Loucy (cell line): ENCODE results near the gene SLC39A13.

Source experiments
- H2AFZ ChIP-seq: fragments of 200-600 bp; sonication (generic); 2 replicates; pipeline ENCODE4 v1.6.0; 2016; ENCODE audit warnings: antibody characterized with exemption, mild to moderate bottlenecking, low read length, moderate library complexity
- H3F3A ChIP-seq: fragments of 200-600 bp; 2 replicates; pipeline ENCODE4 v1.6.0; 2016; ENCODE audit warnings: antibody characterized with exemption, low read depth, mild to moderate bottlenecking
- H3K27me3 ChIP-seq: fragments of 200-600 bp; sonication (generic); 2 replicates; pipeline ENCODE4 v1.6.1; 2014; ENCODE audit warnings: low read length, mild to moderate bottlenecking; ENCODE audit not compliant: insufficient read depth, poor library complexity, severe bottlenecking
- H3K36me3 ChIP-seq: fragments of 200-600 bp; sonication (generic); 2 replicates; pipeline ENCODE4 v1.6.1; 2016; ENCODE audit warnings: low read length; ENCODE audit not compliant: insufficient read depth
- H3K4me1 ChIP-seq: fragments of 200-600 bp; sonication (generic); 2 replicates; pipeline ENCODE4 v1.5.1; 2014; ENCODE audit warnings: low read length, mild to moderate bottlenecking; ENCODE audit not compliant: insufficient read depth, poor library complexity, severe bottlenecking
- H3K4me2 ChIP-seq: fragments of 200-600 bp; sonication (generic); 2 replicates; pipeline ENCODE4 v1.6.0; 2014; ENCODE audit warnings: antibody characterized with exemption, low read length, low read depth, mild to moderate bottlenecking; ENCODE audit not compliant: poor library complexity, severe bottlenecking
- H3K4me3 ChIP-seq: fragments of 200-600 bp; sonication (generic); 2 replicates; pipeline ENCODE4 v1.5.1; 2014; ENCODE audit warnings: low read length, mild to moderate bottlenecking, mixed read lengths; ENCODE audit not compliant: poor library complexity, severe bottlenecking
- H3K79me2 ChIP-seq: fragments of 200-600 bp; sonication (generic); 2 replicates; pipeline ENCODE4 v1.6.1; 2014; ENCODE audit warnings: low read length; ENCODE audit not compliant: insufficient read depth
- H3K9ac ChIP-seq: fragments of 200-600 bp; sonication (generic); 2 replicates; pipeline ENCODE4 v1.6.0; 2014; ENCODE audit warnings: mild to moderate bottlenecking, low read depth, low read length, moderate library complexity; ENCODE audit not compliant: poor library complexity, severe bottlenecking
- H3K9me2 ChIP-seq: fragments of 200-600 bp; sonication (generic); replicated peaks from 2 replicates; pipeline ENCODE4 v1.6.1; 2016; ENCODE audit warnings: low read depth, low read length, mixed read lengths
- H3K9me3 ChIP-seq: fragments of 200-600 bp; sonication (generic); 2 replicates; pipeline ENCODE4 v1.6.1; 2014; ENCODE audit warnings: mild to moderate bottlenecking, antibody characterized with exemption, low read length, low read depth; ENCODE audit not compliant: insufficient read depth
- H4K20me1 ChIP-seq: fragments of 200-600 bp; sonication (generic); 2 replicates; pipeline ENCODE4 v1.6.0; 2014; ENCODE audit warnings: antibody characterized with exemption, low read length, mild to moderate bottlenecking; ENCODE audit not compliant: insufficient read depth, poor library complexity, severe bottlenecking
- EZH2phosphoT487 ChIP-seq: fragments of 200-600 bp; IDR thresholded peaks from 2 replicates; pipeline ENCODE4 v1.6.1; 2018; ENCODE audit warnings: antibody characterized with exemption, mild to moderate bottlenecking, moderate library complexity, borderline replicate concordance
- TF ChIP-seq, protein P1 (sequence below): fragments of 200-600 bp; sonication (generic); conservative IDR thresholded peaks from 2 replicates; pipeline ENCODE4 v1.5.1; 2014; ENCODE audit warnings: mild to moderate bottlenecking, antibody characterized with exemption, low read length

The SLC39A13 gene

DNA sequence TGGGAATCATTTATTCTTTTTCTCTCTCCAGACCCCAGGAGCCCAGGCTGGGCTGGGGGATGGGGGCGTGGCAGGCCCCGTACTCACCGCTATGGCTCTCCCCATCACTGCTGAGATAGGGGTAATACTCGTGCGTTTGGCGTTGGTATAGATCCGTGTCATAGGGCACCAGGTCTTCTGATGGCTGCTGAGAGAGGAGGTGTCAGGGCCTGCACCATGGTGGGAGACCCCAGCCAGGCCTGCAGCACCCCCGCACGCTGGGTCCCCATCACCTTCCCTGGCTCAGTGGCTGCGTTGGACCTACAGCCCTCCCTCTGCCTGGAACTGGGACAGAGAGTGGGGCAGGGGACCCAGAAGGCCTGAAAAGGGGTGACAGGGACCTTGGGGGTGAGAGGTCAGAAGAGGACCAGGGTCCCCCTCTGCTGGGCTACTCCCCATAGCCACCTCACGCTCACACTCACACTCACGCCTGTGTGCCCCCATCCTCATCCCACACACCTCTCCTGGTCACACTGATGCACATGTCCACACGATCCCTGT, 32.8 kb upstream of the SLC39A13 start:
- no peak overlapping the region for H3K4me2 ChIP-seq
- H4K20me1 ChIP-seq, result no peaks in the 10 kb centered on the region
- H3K4me1 ChIP-seq, result peaks cover 22% of the 10 kb centered on the region
- H3K9me3 ChIP-seq, result no peaks in the 10 kb centered on the region
- TF ChIP-seq, protein P1, sequence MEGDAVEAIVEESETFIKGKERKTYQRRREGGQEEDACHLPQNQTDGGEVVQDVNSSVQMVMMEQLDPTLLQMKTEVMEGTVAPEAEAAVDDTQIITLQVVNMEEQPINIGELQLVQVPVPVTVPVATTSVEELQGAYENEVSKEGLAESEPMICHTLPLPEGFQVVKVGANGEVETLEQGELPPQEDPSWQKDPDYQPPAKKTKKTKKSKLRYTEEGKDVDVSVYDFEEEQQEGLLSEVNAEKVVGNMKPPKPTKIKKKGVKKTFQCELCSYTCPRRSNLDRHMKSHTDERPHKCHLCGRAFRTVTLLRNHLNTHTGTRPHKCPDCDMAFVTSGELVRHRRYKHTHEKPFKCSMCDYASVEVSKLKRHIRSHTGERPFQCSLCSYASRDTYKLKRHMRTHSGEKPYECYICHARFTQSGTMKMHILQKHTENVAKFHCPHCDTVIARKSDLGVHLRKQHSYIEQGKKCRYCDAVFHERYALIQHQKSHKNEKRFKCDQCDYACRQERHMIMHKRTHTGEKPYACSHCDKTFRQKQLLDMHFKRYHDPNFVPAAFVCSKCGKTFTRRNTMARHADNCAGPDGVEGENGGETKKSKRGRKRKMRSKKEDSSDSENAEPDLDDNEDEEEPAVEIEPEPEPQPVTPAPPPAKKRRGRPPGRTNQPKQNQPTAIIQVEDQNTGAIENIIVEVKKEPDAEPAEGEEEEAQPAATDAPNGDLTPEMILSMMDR, result no peak
- TF ChIP-seq EZH2phosphoT487, result no peak
- no peaks in the 10 kb centered on the region for H3K27me3 ChIP-seq
- H3K79me2 ChIP-seq, result no peaks in the 10 kb centered on the region
- no peak overlapping the region for H3K4me3 ChIP-seq
- H3K36me3 ChIP-seq, result no peaks in the 10 kb centered on the region
- H3F3A ChIP-seq, result no peaks in the 10 kb centered on the region
- no peak overlapping the region for H3K9ac ChIP-seq
- no peaks in the 10 kb centered on the region; the same call in 1 of the 2 replicates for H3K9me2 ChIP-seq
- H2AFZ ChIP-seq, result no peak overlapping the region

DNA sequence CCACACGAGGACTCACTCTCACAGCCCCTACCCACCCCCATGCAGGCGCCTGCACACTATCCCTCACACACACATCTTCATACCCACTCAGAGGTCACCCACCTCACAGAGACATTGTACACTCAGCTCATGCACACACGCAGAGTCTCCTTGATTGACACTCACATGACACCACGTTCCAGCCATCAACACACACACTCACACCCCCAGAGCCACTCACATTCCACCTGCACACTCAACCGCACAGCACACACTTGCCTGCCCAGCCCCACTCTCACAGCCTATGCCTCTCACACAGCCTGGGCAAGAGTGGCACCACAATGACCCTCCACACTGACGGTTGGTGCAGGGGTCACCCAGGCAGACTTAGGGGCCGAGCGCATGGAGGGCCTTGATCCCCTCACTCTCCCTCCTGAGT, 32.3 kb upstream of the SLC39A13 start:
- no peak for TF ChIP-seq EZH2phosphoT487
- TF ChIP-seq, protein P1, result no peak
- H3K4me1 ChIP-seq, result peaks cover 22% of the 10 kb centered on the region
- H3K79me2 ChIP-seq, result no peaks in the 10 kb centered on the region
- H3K9ac ChIP-seq, result no peak overlapping the region
- no peak overlapping the region for H3K4me2 ChIP-seq
- no peak overlapping the region for H2AFZ ChIP-seq
- no peak overlapping the region for H3K4me3 ChIP-seq
- H3K36me3 ChIP-seq, result no peaks in the 10 kb centered on the region
- H3F3A ChIP-seq, result no peaks in the 10 kb centered on the region
- no peaks in the 10 kb centered on the region for H3K9me3 ChIP-seq
- H3K9me2 ChIP-seq, result no peaks in the 10 kb centered on the region; the same call in 1 of the 2 replicates
- no peaks in the 10 kb centered on the region for H4K20me1 ChIP-seq
- no peaks in the 10 kb centered on the region for H3K27me3 ChIP-seq

DNA sequence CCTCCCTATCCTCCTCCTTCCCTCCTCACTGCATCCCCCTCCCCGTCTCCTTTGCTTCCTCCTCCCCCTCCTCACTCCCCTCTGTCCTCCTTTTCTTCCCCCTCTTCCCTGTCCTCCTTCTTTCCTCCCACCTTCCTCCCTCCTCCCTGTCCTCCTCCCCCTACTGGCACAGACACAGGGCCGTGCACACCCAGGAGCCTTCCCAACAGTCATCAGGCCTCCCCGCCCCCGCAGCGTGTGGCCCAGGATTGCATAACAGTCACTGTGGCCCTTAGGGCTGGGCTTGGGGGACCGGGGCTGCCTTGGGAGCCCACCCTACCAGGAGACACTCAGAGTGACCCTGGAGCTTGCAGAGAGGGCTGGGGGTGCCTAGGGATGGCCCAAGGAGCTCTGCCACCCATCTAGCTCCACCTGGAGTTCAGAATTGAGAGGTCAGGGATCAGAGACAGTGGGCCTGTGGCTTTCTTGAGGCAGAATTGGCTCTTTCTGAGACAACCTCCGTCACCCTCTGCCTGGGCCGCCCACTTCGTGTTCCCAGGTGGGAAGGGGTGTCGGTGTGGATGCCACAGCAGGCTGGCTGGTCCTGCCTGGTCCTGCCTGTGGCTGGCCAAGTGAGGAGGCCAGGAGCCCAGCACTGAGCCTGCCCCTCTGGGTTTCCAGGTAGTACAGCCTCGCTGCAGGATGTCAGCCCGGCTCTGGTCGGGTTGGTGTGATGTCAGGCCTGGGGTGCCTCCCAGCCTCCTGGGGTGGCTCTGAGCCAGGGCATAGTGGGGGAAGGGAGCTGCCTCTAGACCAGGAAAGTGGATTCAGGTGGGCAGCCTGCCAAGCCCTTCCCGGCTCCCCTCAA, 31.6 kb upstream of the SLC39A13 start:
- H3K4me3 ChIP-seq, result no peak overlapping the region
- H3K36me3 ChIP-seq, result no peaks in the 10 kb centered on the region
- no peaks in the 10 kb centered on the region; the same call in 1 of the 2 replicates for H3K9me2 ChIP-seq
- H3F3A ChIP-seq, result no peaks in the 10 kb centered on the region
- H3K9ac ChIP-seq, result no peak overlapping the region
- H3K4me1 ChIP-seq, result peaks cover 22% of the 10 kb centered on the region
- H3K27me3 ChIP-seq, result no peaks in the 10 kb centered on the region
- H2AFZ ChIP-seq, result no peak overlapping the region
- H4K20me1 ChIP-seq, result no peaks in the 10 kb centered on the region
- TF ChIP-seq EZH2phosphoT487, result no peak
- TF ChIP-seq, protein P1, result no peak
- H3K79me2 ChIP-seq, result no peaks in the 10 kb centered on the region
- no peaks in the 10 kb centered on the region for H3K9me3 ChIP-seq
- H3K4me2 ChIP-seq, result no peak overlapping the region
